ENCODE data around the gene TNNI2.

DNA sequence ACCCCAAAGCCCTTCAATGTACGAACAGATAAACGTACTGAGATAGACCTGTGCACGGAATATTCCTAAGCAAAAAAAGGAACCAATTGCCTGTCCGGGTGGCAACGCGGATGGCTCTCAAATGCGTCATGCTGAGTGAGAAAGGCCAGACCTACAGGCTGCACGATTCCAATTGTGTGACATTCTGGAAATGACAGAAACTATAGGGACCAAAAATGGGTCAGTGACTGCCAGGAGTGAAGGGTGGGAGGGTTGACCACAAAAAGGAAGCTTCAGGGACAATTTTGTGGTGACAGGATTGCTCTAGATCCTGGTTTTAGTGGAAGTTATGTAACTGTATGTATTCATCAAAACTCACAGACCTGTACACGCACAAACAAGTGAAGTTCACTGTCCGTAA is 28.0 kb upstream of the TNNI2 start:
- TF ChIP-seq CTCF (conservative IDR thresholded peaks at IDR 0.05; ENCODE audit: low read depth, low read length), result no peak
- TF ChIP-seq EZH2 (IDR thresholded peaks at IDR 0.05; ENCODE audit: borderline replicate concordance, low read depth, low read length, poor library complexity, severe bottlenecking), result no peak

All from A673 (cell line).